MM.1S (cell line): ENCODE data around the gene SH3PXD2B.

Experiments used
- EZH2 ChIP-seq: fragments of 300-600 bp; sonication (generic); optimal IDR thresholded peaks from 2 replicates; pipeline ENCODE3; 2017; ENCODE audit warnings: low read depth, mild to moderate bottlenecking, antibody characterized with exemption, low read length, mixed read lengths
- EZH2phosphoT487 ChIP-seq: fragments of 300-600 bp; sonication (generic); IDR thresholded peaks from 2 replicates; pipeline ENCODE4 v1.6.1; 2018; ENCODE audit warnings: antibody characterized with exemption, low read length
- TF ChIP-seq, protein P1 (sequence below): fragments of 300-600 bp; sonication (generic); IDR thresholded peaks from 2 replicates; pipeline ENCODE4 v1.5.1; 2016; ENCODE audit warnings: antibody characterized with exemption, low read length, mixed read lengths

GRCh38 chr5:172412724-172413286 is 41.5 kb downstream of the SH3PXD2B start:
- TF ChIP-seq EZH2 (no peak), EZH2phosphoT487 (no peak)
- TF ChIP-seq, protein P1, sequence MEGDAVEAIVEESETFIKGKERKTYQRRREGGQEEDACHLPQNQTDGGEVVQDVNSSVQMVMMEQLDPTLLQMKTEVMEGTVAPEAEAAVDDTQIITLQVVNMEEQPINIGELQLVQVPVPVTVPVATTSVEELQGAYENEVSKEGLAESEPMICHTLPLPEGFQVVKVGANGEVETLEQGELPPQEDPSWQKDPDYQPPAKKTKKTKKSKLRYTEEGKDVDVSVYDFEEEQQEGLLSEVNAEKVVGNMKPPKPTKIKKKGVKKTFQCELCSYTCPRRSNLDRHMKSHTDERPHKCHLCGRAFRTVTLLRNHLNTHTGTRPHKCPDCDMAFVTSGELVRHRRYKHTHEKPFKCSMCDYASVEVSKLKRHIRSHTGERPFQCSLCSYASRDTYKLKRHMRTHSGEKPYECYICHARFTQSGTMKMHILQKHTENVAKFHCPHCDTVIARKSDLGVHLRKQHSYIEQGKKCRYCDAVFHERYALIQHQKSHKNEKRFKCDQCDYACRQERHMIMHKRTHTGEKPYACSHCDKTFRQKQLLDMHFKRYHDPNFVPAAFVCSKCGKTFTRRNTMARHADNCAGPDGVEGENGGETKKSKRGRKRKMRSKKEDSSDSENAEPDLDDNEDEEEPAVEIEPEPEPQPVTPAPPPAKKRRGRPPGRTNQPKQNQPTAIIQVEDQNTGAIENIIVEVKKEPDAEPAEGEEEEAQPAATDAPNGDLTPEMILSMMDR = no peak
